RWPE2 (cell line): ENCODE measurements around the gene DENND5B.

ENCODE experiments used
- ATAC-seq: fragments of 200-7000 bp; cut with Tn5 transposase; 3 replicates; pipeline ENCODE4 v1.9.1; 2021; ENCODE audit warnings: low read depth
- DNase-seq: peaks from one replicate; pipeline ENCODE4 v3.0.0-alpha.2; 2020; ENCODE audit warnings: low spot score
- H3K27ac ChIP-seq: fragments of 450-650 bp; 2 replicates; pipeline ENCODE4 v1.5.1; 2017; ENCODE audit warnings: mild to moderate bottlenecking; ENCODE audit not compliant: poor library complexity, severe bottlenecking
- H3K27me3 ChIP-seq: fragments of 250-450 bp; sonication (Bioruptor Pico); 2 replicates; pipeline ENCODE4 v1.5.1; 2021; ENCODE audit warnings: mild to moderate bottlenecking, moderate library complexity; ENCODE audit not compliant: insufficient read depth, poor library complexity, severe bottlenecking
- H3K36me3 ChIP-seq: fragments of 250-450 bp; sonication (Bioruptor Pico); 2 replicates; pipeline ENCODE4 v1.5.1; 2020; ENCODE audit warnings: low read depth, mild to moderate bottlenecking, moderate library complexity
- H3K4me1 ChIP-seq: fragments of 250-450 bp; sonication (Bioruptor Pico); 2 replicates; pipeline ENCODE4 v1.5.1; 2021; ENCODE audit warnings: mild to moderate bottlenecking, moderate library complexity; ENCODE audit not compliant: insufficient read depth, poor library complexity, severe bottlenecking
- H3K4me3 ChIP-seq: fragments of 250-450 bp; sonication (Bioruptor Pico); 2 replicates; pipeline ENCODE4 v1.5.1; 2021; ENCODE audit warnings: mild to moderate bottlenecking, moderate library complexity; ENCODE audit not compliant: severe bottlenecking
- H3K9me3 ChIP-seq: fragments of 250-450 bp; sonication (Bioruptor Pico); 2 replicates; pipeline ENCODE4 v1.5.1; 2021; ENCODE audit warnings: mild to moderate bottlenecking, moderate library complexity; ENCODE audit not compliant: severe bottlenecking
- CTCF ChIP-seq: fragments of 450-650 bp; IDR thresholded peaks from one replicate; pipeline ENCODE4 v1.5.1; 2017; ENCODE audit warnings: mild to moderate bottlenecking, moderate library complexity; ENCODE audit not compliant: poor library complexity, severe bottlenecking

The DENND5B gene

GRCh38 chr12:31594681-31595080 is 3.7 kb upstream of the DENND5B start:
- ATAC-seq: no peak
- H3K27ac ChIP-seq: no peak overlapping the region
- H3K36me3 ChIP-seq: no peaks in the 10 kb centered on the region
- no peaks in the 10 kb centered on the region for H3K27me3 ChIP-seq
- TF ChIP-seq CTCF: no peak
- no peaks in the 10 kb centered on the region for H3K9me3 ChIP-seq
- DNase-seq: no peak
- H3K4me3 ChIP-seq: no peak overlapping the region
- no peaks in the 10 kb centered on the region for H3K4me1 ChIP-seq

- TF ChIP-seq CTCF: no peak
- Histone ChIP-seq H3K36me3 (no peaks in the 10 kb centered on the region), H3K27me3 (no peaks in the 10 kb centered on the region), H3K4me3 (peak overlapping the region; percentile 100), H3K27ac (no peak overlapping the region), H3K4me1 (peaks cover 8% of the 10 kb centered on the region), H3K9me3 (no peaks in the 10 kb centered on the region)
- no peak for DNase-seq
- no peak for ATAC-seq
Observed at GRCh38 chr12:31591380-31591901, 505 bp upstream of the DENND5B start.

- peak; percentile 68 for ATAC-seq
- Histone ChIP-seq H3K27ac (peak overlapping the region; percentile 68), H3K9me3 (no peaks in the 10 kb centered on the region), H3K36me3 (no peaks in the 10 kb centered on the region), H3K4me3 (peak overlapping the region; percentile 100), H3K27me3 (no peaks in the 10 kb centered on the region), H3K4me1 (peaks cover 18% of the 10 kb centered on the region)
- peak; percentile 25 for TF ChIP-seq CTCF
- DNase-seq: peak; percentile 60
Observed at GRCh38 chr12:31589904-31590641, 863 bp downstream of the DENND5B start.

- Histone ChIP-seq H3K4me1 (peaks cover 18% of the 10 kb centered on the region), H3K36me3 (no peaks in the 10 kb centered on the region), H3K9me3 (no peaks in the 10 kb centered on the region), H3K27me3 (no peaks in the 10 kb centered on the region), H3K27ac (peak overlapping the region; percentile 68), H3K4me3 (peak overlapping the region; percentile 100)
- no peak for TF ChIP-seq CTCF
- ATAC-seq: no peak
- DNase-seq: no peak
Observed at GRCh38 chr12:31589598-31589903, 1.4 kb downstream of the DENND5B start.

GRCh38 chr12:31588976-31589375 is 2.0 kb downstream of the DENND5B start:
- H3K27ac ChIP-seq: peak overlapping the region; percentile 68
- no peak for ATAC-seq
- no peaks in the 10 kb centered on the region for H3K27me3 ChIP-seq
- no peaks in the 10 kb centered on the region for H3K36me3 ChIP-seq
- TF ChIP-seq CTCF: no peak
- H3K4me1 ChIP-seq: peaks cover 18% of the 10 kb centered on the region
- H3K9me3 ChIP-seq: no peaks in the 10 kb centered on the region
- H3K4me3 ChIP-seq: peak overlapping the region; percentile 100
- no peak for DNase-seq
